Hindlimb muscle (tissue), 1 donor: Measurements from ENCODE around the gene CDS1. TPM values are rescaled to one million over a fixed set of nuclear protein-coding genes. Genes with fewer than 3 reads are reported as not detected.
"Not testable (repeated sequence)": the region's sequence is repeated elsewhere in the genome, so short reads cannot be mapped to it uniquely, and the experiment has no call there.

Experiments
- DNase-seq: peaks from one replicate; pipeline ENCODE4 v3.0.0-alpha.2; 2013
- polyA plus RNA-seq: library from polyadenylated mRNA; unstranded; fragments of 120-200 nt; gene quantifications from one replicate; pipeline ENCODE4 v1.2.1, GENCODE V29; 2013; ENCODE audit not compliant: insufficient read length

The CDS1 gene
- polyA plus RNA-seq, 1 donor, result 0.43 TPM

- DNase-seq, result no peak
These were observed 94.2 kb downstream of the CDS1 start for GRCh38 chr4:84677093-84677492.

GRCh38 chr4:84677995-84678394 is 95.1 kb downstream of the CDS1 start:
- DNase-seq, result no peak

- DNase-seq, result no peak
These were observed 96.2 kb downstream of the CDS1 start for GRCh38 chr4:84678976-84679744.

GRCh38 chr4:84680956-84681355 is 98.0 kb downstream of the CDS1 start:
- DNase-seq, result no peak

GRCh38 chr4:84681486-84682274 is 98.8 kb downstream of the CDS1 start:
- peak; percentile 20 for DNase-seq

- not testable (repeated sequence) for DNase-seq
These were observed 99.7 kb downstream of the CDS1 start for GRCh38 chr4:84682661-84683060.

GRCh38 chr4:84683064-84683850 is 100.3 kb downstream of the CDS1 start:
- no peak for DNase-seq

GRCh38 chr4:84684361-84684760 is 101.4 kb downstream of the CDS1 start:
- DNase-seq, result no peak

- DNase-seq, result no peak
These were observed 102.2 kb downstream of the CDS1 start for GRCh38 chr4:84685105-84685504.

- DNase-seq, result no peak
These were observed 105.7 kb downstream of the CDS1 start for GRCh38 chr4:84688605-84689004.

- DNase-seq, result no peak
These were observed 106.3 kb downstream of the CDS1 start for GRCh38 chr4:84689197-84689596.

GRCh38 chr4:84690481-84690880 is 107.6 kb downstream of the CDS1 start:
- DNase-seq, result no peak

GRCh38 chr4:84691170-84691691 is 108.3 kb downstream of the CDS1 start:
- DNase-seq, result no peak

GRCh38 chr4:84691800-84692199 is 108.9 kb downstream of the CDS1 start:
- DNase-seq, result no peak

- DNase-seq, result no peak
These were observed 114.2 kb downstream of the CDS1 start for GRCh38 chr4:84697159-84697558.

GRCh38 chr4:84697615-84698201 is 114.8 kb downstream of the CDS1 start:
- no peak for DNase-seq

- DNase-seq, result no peak
These were observed 116.2 kb downstream of the CDS1 start for GRCh38 chr4:84699001-84699671.
